HG03521 (cell line): ENCODE results near the gene ZNF286A.
"Not testable (repeated sequence)": the region's sequence is repeated elsewhere in the genome, so short reads cannot be mapped to it uniquely, and the experiment has no call there.

Experiments used
- ATAC-seq: cut with Tn5 transposase; IDR thresholded peaks from one replicate; pipeline ENCODE4 v1.9.1; 2021; ENCODE audit warnings: mild to moderate bottlenecking, moderate library complexity; ENCODE audit not compliant: unreplicated experiment

The ZNF286A gene

GRCh38 chr17:15698967-15699366, 585 bp upstream of the ZNF286A start:
- ATAC-seq, result not testable (repeated sequence)

GRCh38 chr17:15699937-15700336, 385 bp downstream of the ZNF286A start:
- not testable (repeated sequence) for ATAC-seq

DNA sequence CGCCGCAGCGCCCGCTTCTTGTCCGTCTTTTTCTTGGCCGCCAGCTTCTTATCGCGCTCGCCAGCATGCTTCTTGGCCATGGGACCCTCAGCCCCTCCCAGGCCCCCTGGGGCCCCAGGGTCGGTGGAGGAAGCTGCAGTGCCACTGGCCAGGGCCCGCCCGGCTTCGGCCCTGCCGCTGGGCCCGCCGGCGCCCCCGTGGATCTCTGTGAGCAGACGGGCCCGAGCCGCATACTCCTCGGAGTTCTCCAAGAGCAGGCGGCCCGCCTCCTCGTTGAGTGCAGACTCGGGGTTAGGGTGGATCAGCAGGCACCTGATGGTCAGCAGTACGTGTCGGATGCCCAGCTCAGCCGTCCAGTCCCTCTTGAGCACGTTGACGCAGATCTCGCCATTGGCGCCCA, 4.7 kb downstream of the ZNF286A start:
- not testable (repeated sequence) for ATAC-seq

DNA sequence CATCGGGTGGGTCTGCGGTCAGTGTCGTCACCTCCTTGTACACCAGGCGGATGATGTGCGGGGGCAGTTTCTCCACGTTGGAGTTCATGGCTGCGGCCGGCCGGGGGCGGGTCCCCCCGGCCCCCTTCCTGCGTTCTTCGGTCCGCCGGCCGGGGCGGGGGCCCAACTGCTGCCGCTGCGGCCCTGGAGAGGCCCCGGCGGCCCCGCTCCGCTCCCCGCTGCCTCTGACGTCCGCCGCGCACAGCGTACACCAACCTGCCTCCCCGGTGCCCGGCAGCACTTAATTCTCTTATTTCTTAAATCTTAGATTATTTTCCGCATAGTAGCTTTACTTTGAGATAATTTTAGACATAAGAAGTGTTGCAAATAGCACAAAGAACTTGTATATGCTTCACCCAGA, 5.3 kb downstream of the ZNF286A start:
- ATAC-seq, result not testable (repeated sequence)

GRCh38 chr17:15708879-15709278, 9.3 kb downstream of the ZNF286A start:
- ATAC-seq, result not testable (repeated sequence)

DNA sequence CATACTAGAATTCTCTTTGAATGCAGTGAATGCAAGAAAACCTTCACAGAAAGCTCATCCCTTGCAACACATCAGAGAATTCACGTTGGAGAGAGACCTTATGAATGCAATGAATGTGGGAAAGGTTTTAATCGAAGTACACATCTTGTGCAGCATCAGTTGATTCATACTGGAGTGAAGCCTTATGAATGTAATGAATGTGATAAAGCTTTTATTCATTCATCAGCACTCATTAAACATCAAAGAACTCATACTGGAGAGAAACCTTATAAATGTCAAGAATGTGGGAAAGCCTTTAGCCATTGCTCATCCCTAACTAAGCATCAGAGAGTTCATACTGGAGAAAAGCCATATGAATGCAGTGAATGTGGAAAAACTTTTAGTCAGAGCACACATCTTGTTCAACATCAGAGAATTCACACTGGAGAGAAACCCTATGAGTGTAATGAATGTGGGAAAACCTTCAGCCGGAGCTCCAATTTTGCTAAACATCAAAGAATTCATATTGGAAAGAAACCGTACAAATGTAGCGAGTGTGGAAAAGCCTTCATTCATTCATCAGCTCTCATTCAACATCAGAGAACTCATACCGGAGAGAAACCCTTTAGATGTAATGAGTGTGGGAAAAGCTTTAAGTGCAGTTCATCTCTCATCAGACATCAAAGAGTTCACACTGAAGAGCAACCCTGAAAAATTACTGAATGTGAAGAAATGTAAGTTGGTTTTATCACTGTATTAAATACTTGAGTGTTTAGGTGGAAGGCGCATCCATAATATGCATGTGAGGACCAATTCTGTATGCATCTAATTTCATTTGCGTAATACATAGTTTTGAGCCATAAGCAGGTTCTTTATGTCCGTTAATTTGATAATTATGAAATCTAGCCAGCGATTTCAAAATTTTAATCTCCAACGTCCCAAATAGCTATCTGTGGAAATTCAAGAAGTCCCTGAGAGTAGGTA, 17.3 kb downstream of the ZNF286A start:
- not testable (repeated sequence) for ATAC-seq

GRCh38 chr17:15730535-15730934, 31.0 kb downstream of the ZNF286A start:
- not testable (repeated sequence) for ATAC-seq

GRCh38 chr17:15731900-15732299, 32.3 kb downstream of the ZNF286A start, which contains the start of gene TBC1D26:
TSS of gene TBC1D26 (plus strand) at chr17:15732283. CDS start at chr17:15735349, 3,066 bp downstream.
- ATAC-seq, result not testable (repeated sequence)

DNA sequence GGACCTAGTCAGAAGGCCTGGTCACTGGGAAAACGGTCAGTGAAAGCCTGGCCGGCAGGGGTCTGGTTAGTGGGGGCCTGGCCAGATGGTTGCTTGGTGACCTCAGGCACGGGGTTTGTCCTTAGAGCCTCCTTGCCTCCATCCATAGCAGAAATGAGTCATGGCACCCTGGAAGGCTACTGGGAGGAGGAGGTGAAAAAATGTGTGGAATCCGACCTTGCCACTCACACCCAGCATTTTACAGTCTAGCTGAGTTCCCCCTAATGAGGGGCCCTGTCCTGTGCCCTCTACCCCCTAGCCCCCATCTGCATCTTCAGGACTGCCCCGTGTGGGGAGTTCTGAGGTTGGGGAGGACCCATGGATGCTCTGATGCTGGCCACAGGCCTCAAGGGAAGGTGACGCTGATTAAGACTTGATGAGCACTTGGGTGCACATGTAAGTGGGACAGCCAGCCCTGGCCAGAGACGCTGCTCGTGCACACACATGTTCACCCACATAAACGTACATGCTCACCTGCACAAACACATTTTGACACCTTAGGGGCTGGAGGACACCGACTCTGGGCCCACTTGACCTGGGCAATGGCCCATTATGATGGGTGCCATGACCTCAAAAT, 33.7 kb downstream of the ZNF286A start:
- not testable (repeated sequence) for ATAC-seq

GRCh38 chr17:15736578-15736977, 37.0 kb downstream of the ZNF286A start:
- not testable (repeated sequence) for ATAC-seq

DNA sequence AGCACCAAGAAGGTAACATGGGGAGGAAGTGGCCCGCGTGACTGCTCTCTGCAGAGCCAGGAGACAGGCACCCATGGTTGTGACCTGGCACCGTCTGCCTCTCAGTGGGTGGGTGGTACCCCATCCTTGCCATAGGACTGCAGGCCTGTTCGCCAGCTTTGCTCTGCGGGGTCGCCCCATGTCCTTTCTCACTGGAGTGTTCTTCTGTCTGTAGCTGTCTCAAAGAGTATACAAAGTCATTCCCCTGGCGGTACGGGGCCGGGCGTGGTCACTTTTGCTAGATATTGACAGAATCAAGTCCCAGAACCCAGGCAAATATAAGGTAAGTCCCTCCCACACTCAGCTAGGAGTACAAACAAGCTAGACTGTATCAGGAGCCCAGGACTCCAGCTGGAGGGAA, 38.5 kb downstream of the ZNF286A start:
- no peak for ATAC-seq

DNA sequence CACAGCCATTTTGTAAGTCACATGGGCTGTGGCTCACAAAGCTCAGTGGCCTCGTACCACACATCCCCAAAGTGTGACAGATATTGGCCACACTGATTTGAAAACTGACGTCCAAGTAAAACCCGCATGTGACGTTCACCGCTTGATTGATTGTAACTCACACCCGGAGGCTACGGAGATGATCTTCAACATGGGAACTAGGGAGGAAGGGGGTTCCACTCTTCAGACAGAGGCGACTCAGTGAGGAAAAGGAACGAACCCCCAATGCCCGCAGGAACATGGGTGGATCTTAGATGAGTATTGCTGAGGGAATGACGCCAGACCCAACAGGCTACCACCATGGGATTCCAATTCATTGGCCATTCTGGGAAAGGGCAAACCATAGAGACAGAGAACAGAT, 39.7 kb downstream of the ZNF286A start:
- ATAC-seq, result not testable (repeated sequence)

DNA sequence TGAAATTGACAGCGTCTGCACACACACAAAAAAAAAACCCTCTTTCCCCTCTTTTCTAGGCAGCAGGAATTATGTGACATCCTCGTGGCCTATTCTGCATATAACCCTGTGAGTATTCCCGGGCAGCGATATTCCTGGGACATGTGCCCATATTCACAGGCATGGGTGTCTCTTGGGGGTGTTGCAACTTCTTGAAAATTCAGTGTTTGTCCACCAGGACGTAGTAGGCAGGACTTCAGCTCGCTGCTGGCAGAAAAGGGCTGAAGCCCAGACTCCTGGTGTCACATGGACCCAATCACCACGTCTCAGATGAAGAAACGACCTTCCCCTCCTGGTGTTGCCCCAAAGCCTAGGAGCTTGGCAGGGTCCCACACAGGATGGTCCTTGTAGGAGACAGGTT, 40.5 kb downstream of the ZNF286A start:
- not testable (repeated sequence) for ATAC-seq

DNA sequence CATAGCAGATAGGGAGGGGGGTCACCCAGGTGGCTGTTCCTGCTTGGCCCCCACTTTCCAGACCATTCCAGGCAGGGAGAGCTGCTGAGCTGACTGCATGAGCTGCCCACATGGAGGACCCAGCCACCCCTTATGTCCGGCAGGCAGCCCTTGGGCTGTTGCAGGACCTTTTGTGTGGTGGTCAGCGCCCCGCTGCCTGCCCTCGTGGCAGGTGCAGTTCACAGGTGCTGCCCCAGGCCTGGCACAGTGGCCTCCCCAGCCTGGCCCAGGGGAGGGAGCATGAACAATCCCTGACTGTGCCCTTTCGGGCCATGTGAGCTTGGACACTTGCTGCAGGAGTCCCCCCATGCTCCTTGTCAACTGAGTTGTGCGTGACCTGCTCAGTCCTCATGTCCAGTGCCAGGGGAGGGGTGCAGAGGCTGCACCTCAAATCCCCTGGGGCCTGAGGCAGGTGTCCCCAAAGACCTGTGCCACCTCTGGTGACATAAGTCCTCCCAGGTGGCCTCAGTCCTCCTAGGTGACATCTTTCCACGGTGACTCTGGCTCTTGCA, 41.1 kb downstream of the ZNF286A start:
- ATAC-seq, result no peak

DNA sequence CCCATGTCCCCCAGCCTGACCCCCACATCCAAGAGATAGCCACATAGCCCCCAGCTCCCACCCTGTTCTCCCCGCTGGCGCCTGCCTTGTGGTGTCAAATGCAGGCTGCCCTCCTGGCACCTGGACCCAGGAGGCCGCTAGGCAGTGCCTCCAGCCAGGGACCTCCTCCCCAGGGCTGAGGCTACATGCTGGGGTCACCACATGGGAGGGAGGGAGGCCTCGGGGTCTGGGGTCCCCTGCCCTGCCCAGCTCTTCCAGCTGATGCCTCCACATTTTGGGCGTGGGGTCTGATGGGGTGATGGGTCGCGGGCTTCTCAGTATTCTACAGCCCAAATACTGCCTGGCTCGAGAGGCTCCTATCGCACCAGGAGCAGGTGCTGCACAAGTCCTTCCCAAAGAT, 42.1 kb downstream of the ZNF286A start:
- no peak for ATAC-seq

DNA sequence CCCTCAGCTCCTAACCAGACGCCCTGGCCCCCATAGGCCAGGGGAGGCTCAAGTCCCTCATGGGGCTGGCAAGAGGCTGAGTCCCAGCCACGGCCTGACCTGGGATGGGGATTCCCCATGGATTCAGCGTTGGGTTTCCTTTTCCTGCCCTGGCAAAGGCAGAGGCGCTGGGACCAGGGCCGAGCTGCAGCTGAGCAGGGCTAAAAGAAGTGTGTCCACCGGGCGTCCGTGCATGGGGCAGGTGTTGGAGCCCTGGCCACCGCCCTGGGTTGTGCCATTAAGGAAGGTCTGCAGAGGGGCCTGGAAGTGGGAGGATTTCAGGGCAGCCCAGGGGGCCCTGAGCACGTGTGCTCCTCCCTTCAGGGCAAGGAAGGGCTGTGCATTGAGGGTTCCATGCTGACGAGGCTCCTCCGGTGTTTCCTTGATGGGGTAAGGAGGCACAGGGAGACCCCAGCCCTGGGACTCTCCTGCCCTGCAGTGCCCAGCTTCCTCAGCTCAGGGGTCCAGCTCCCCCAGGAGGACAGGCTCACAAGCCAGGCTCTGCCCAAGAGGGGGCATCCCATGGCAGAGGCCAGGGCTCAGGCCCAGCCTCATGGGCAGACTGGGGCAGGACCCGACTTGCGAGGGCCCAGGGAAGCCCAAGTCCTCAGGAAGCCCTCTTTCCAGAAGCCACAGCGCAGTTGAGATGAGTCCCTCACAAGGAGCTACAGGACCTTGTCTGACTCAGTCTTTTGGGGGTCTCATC, 42.7 kb downstream of the ZNF286A start:
- ATAC-seq, result no peak

DNA sequence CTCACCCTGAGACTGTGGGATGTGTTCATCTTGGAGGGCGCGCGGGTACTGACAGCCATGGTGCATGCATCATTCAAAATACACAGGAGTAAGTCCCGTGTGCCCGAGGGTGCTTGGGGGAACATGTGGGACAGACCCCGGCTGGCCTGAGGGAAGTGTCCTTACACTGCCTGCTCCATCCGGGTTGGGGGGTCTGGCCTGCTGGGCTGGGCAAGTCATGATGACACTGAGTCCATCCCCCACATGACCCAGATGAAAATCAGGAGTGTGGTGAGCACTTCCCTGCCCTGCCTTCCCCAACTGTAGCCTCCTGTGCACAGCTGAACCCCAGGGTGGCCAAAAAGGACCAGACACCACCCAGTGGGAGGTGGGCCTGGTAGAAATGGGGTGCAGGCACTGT, 43.4 kb downstream of the ZNF286A start:
- ATAC-seq, result no peak

- no peak for ATAC-seq
These were observed 44.6 kb downstream of the ZNF286A start for GRCh38 chr17:15744074-15744676.

DNA sequence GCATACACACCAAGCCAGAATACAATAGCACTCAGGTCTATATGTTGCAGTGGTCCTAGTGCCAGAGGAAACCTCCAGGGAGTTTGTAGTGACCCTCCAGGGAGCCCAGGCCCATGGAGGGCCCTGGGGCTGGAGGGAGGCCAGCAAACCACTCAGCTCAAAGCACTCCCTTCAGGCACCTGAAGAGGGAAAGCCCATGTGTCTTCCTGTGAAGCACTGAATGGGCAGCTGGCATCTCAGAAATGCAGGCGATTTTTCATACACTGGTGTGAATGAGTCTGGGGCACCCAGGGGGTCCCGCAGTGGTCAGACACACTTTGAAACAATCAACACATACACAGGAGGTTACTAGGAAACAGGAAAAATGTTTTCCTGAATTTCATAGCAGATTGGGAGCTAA, 45.3 kb downstream of the ZNF286A start:
- ATAC-seq, result no peak

DNA sequence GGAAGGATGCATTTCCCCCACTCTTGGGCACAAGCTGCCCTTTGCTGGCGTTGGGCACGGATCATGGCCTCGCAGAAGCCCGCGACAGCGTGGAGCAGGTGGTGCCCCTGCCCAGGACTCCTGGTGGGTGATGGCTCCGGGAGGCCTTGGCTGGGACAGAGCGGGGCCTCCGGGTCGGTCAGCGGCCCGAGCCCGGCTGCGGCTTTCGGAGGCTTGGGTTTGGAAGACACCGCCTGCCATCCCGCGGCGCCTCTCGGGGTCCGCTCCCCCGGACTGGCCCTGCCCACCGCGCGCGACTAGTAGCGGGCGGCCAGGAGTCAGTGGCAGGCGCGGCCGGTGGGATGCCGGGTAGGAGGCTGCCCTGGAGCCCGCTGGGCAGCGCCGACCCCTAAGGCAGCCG, 49.9 kb downstream of the ZNF286A start:
- not testable (repeated sequence) for ATAC-seq
